Occipital lobe (tissue), 2 donors: ENCODE data around the gene KCNJ6. TPM values are rescaled to one million over a fixed set of nuclear protein-coding genes. Genes with fewer than 3 reads are reported as not detected.

Experiments
- DNase-seq: peaks from one replicate; lab custom pipeline; 2025; lab: John Stamatoyannopoulos, UW
- total RNA-seq: library from RNA; depleted of rRNA; stranded (reverse); fragments of >200 nt; gene quantifications from one replicate; pipeline ENCODE4 v1.2.3, GENCODE V29; 2014

Gene KCNJ6
- total RNA-seq, 1 donor from 2014 or later, result 5.3 TPM

DNA sequence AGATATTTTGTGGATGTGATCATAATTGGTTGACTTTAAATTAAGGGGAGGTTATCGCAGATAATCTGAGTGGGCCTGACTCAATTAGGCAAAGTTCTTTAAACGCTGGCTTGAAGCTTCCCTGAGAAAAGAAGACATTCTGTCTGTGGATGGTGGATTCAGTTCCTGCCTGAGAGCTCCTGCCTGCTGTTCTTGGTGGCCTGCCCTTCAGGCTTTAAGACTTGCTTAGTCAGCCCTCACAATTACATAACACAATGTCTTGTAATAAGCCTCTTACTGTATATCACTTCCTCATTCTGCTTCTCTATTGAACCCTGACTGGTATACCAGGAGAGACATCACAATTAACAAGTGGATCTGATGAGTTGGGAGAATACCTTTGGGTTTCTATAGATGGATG, 50.2 kb downstream of the KCNJ6 start:
- no peak for DNase-seq

DNA sequence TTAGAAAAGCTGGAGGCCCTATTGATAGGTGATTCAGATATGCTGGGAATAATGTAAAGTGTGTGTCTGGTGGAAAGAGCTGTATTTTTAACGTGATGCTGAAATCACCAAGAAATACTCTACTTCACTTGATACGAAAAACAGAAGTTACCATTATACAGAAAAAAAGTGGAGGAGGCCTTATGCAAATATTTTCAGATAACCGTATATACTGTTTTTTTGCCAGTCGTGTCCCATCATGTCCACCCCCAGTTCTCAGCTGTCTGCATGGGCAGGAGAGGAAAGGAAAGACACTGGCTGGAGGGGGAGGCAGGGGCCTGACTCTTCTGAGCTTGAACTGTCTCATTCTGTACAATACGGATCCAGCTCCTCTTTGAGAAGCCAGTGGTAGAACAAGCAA, 51.1 kb downstream of the KCNJ6 start:
- DNase-seq, result no peak

DNA sequence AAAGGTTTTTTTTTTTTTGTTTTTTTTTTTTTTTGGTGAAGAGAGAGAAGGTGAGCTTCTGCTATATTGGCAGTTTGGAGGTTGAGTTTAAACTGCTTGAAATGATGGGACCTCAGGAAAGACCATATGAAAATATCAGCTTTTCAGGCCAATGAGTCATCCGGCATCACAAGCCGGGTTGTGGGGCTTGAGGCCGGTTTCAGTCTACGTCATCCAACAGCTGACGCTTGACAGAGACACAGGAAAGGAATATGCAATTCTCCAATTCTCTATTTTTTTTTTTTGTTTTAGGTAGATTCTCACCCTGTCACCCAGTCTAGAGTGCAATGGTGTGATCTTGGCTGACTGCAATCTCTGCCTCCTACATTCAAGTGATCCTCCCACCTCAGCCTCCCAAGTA, 52.4 kb downstream of the KCNJ6 start:
- DNase-seq, result no peak

DNA sequence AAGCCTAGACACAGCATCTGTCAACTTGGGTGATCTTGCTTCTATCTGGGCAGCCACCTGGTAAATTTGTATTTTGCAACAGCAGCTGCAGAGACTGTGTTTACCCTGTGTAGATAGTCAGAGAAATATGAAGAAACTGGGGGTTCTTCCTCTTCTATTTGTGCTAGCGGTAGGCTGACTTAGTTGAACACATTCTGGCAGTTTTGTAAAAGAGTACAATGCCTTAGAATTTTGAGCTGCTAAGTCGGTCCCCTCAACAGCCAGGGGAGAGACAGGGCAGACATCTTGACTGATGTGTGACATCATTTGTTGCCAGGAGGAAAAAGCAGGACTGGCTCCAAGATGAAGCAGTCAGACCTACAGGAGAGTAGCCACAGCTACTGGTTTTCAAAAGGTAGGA, 53.7 kb downstream of the KCNJ6 start:
- no peak for DNase-seq

DNA sequence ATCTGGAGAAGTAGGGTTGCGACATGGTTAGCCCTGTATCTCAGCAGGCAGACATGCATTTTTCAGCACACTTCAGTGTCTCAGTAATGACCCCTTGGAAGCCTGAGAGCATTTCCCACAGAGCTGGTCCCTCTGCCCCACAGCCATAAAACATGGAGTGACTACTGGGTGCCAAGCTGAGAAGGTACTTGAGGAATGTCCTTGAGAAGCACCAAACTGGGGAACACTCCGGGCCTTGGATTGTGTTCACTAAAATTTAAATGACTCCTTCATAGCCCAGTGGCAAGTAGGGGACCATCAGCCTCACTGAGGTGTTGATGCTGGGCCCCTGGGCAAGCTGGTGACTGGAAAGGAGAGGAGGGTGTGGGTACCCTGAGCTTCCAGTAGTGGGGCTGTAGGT, 54.7 kb downstream of the KCNJ6 start:
- no peak for DNase-seq

DNA sequence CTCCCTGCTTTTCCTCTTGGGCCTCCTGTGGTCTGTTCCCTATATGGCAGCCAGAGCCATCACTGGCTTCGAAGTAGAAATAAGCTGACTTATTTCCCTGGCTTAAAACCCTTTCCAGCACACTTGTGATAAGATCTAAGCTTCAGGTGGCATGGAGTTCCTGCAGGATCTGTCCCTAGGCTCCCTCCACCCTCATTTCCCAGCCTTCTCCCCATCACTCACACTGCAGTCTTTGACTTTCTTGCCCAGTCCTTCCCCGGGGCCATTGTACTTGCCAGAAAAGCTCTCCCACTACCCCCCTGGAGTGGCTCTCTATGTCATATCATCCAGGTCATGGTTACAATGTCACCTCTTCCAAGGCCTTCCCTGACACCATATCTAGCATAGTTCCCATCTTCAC, 55.8 kb downstream of the KCNJ6 start:
- DNase-seq, result no peak

DNA sequence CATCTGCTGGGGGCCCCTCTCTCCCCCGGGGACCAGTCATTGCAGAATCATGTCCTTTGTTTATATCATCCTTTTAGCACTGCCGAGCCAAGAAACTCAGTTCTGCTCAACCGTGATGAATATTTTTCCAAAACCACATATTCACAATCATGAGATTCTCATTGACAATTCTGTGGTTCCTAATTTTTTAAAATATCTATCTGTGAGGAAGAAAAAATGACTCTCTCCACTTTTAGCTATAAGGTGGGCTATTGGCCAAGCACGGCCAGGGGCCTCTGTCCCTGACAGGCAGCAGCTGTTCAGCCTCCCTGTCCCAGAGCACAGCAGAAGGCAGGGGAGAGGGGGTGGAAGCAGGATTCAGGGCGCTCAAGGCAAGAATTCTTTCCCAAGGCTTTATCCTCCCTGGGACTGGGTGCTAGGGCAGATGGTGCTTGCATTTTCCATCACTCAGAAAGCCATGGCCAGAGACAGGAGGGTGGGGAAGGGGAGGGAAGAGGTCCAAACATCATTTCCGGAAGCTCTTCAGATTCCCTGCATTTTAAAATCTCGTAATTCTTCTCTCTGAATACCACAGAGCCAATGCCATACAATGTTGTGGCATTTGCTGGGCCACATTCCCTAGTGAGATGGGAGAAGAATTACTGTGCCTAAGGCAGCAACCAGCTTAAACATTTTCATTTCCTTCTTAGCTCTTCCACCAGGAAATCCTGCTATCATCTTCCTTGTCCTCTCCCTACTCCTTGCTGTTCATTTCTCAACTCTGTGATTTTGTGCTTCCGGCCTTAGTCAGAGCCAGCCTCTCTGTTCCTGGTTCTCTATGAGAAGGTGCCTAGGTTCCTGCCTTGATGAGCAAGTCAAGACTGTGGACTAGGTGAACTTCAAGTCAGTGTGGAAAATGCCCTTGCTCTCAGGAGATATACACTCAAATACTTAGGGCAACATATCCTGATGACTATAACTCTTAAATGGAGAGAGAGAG, 60.3 kb downstream of the KCNJ6 start:
- DNase-seq, result no peak

DNA sequence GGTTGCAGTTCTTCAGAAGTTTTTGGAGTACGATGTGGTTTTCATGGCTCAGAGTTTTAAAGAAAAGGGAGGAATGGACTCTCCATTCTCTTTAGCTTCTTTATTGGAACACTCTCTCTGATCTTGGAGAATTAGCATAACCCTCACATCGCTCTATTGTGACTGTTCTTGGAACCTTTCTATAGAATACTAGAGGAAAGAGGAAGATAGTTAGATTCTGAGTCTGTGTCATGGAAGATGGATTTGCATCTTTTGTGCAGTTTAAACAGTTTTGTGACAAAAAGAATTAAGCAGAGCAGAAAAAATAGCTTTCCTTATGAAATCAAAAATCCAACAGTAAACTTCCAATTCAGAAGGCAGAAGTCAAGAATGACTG, 61.0 kb downstream of the KCNJ6 start:
- DNase-seq, result no peak

DNA sequence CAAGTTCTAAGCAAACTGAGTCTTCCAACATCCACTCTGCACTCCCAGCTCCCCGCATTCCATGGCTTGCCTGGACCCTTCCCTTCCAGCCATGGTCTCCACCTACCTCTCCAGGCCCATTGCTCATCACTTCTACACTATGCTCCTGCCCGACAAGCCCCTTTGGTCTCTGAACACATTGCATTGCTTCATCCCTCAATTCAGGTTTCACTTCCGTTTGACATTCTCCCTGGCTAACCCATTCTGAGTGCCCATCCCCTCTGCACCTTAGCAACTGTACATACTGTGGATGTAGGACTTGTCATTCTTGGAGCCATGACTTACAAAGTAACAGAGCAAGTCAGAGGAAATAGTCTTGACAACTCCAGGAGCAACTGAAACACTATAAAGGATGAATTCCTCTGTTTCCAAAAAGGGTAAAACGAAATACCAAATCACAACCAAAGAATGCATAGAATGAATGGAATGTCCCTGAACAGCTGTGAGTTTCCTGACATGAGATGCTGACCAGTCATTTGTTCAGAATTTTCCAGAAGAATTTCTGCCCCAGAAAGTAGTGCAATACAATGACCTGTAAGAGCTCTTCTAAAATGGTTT, 66.7 kb downstream of the KCNJ6 start:
- DNase-seq, result no peak

DNA sequence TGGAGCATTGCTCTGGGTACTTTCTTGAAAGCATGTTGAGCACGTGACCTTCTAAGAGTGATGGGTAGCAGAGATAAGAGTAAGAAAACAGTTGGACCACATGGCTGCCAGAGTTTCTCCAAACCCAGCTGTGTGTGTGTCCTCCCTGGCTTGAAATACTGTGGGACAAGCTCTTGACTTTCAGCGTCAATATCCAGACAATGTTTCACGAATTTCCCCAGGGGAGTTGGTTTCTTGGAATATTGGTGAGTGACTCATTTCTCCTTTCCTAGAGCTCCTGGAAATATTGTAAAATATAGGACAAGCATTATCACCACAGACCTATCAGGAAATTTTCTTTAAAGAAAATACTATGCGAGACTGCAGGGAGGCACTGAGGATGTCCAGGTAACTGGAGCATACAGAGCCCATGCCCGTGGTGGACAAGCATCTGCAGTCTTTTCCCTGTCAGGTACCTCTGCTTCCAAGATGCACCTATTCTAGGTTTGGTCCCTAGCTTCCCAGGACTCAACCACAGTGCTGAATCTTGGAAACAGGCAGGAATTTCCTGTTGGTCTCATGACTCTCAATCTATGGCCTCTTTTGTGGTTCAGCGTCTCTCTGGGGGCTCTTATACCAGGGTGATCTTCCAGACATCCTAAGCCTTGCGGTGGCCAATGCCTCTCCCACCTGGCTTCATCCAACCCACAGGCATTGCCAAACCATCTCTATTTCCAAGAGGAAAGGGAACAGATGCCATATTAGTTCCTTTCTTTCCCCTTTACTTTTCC, 67.4 kb downstream of the KCNJ6 start:
- DNase-seq, result no peak

DNA sequence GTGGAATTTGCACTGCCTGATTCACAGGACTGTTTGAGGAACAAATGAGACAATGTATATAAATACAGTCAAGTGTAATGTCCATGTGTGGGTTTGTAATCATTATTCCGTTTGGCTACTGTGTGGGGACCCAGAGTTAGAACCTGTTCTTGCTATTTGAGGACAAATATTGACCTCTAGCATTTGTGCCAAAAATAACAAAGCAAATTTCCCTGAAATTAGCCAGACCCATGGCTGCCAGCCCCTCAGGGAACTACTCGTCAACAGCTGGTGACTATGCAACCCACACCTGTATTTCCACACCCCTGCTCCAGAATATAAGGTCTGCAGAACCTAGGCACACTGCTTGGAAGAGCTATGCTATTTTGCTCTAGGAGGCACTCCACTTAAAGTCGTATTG, 70.7 kb downstream of the KCNJ6 start:
- no peak for DNase-seq

DNA sequence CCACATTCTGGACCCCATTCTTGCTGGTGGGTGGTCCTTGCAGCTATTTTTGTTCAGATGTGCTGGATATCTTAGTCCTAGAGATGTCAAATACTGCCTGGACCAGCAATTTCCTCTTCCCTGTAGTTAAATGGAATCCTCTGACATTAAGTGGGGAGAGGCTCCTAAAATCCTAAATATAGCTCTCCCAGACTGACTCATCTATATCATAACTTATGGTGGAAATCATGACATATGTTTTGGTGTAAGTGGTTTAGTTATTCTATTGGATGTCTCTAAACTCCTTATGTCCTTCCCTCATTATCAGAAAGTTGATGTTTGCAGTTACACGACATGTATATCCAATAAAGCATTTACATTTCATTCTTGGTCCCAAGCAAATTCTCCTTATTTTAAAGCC, 73.1 kb downstream of the KCNJ6 start:
- DNase-seq, result no peak

DNA sequence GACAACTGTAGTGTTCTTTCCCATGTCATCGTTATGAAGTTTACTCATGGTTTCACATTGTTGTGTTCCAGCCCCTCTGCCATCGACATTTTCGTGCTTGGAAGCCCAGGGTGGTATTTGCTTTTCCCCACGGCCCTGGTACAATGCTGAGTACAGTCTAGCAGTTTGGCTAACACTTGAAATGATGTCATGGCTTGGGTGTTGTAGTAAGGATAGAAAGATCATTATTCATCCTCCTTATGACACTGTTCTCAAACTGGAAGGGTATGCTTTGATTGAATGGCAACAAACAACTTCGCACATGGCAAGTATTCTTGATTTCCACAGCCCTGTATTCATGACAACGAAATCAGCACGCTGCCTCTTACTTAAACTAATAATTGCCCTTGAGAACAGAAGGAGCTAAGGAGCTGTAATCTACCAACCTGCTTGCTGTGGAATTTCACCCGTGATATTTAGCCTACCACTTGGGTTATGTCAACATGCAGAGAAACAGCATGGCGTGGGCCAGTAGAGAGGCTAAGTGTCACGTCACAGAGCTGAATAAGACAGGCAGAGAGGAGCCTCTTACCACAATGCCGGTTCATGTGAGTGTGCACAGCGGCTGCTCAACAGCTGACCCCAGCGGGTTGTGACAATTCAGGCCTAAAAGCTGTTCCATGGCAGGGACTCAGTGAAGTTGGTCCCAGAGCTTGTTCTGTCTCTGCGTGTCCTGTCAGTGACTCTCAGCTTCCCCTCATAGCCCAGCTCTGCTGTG, 73.9 kb downstream of the KCNJ6 start:
- no peak for DNase-seq

DNA sequence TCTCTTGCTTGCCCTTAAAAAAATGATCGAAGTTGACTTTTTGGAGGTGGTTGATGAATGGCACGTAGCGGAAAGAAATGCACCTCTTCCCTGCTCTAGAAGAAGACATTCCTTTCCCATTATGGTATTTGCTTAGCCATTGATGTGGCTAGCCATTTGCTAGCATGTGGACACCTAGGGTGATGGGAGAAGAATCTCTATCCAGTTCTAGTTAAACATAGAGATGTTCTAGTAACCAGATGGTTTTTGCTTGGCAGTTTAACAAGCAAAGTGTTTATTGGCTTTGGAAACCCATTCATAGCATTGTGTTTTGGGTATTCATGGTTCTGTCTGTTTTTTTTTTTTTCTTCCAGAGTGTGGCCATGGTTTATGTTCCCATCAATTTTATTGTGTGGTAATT, 78.9 kb downstream of the KCNJ6 start:
- DNase-seq, result no peak

DNA sequence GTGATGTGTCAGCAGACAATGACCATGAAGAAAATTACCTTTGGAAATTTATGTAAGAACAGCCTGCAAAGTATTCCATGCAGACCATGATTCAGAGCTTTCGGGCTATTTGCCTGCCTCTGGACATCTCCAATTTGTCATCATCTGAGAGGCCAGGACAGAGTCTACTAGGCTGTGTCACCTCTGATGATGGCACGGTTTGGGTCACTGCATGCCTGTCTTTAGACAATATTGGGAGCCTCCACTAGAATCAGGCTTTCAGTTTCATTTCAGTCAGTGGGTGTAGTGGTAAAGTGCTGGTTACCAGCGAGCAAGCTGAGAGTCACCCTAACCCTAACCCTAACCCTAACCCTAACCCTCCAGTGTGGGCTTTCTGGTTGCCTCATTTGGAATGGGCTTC, 80.8 kb downstream of the KCNJ6 start:
- DNase-seq, result no peak

DNA sequence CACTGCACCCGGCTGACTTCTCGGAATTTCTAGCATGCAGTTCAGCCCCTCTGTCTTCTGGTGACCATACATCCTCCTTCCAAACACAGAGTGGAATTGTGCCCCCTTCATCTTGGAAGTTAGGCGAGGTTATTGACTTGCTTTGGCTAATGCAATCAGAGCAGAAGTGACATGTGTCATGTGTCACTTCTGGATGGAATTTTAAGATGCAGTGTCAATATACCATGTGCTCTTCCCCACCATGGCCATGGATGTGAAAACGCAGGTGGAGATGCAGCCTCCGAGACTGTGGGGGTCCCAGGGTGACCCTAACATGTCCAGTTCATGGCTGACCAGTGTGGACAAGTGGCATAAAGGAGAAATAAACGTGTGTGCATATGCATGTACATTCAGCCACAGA, 83.0 kb downstream of the KCNJ6 start:
- DNase-seq, result no peak

DNA sequence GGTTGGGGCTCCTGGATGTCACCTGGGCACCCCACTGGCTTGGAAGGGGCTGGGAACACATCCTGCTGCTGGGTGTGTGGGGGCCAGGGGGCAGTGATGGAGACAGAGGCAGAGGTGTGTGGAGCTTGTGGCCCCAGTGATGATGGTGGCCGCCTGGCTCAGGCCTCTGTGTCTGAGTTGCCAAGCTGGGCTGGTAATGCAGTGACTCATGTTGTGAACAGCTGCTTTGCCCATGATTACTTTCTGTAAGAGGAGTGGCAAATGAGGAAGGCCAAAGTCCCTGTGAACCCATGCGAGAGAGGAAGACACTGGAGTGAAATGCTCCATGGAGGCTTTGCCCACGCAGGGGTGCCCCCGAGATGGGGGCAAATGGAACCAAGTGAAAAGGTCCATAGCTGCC, 86.8 kb downstream of the KCNJ6 start:
- DNase-seq, result no peak

DNA sequence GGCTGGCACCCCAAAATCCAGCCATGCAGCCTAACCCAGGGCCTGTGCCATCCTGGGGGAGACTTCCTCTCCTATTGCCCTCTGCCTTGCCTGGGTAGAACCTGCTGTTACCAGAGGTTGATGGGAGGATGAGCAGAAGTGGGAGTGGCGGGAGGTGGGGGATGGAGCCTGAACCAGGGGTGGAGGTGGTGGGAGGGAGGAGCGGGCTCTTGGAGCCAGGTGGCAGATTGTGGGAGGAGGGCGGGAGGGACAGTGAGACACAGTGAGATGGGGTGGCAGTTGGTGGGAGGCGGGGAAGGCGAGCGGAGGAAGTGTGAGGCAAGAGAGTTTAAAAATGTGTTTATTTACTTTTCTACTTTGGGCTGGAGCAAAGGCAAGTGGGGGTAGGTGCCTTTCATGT, 87.3 kb downstream of the KCNJ6 start:
- DNase-seq, result no peak

DNA sequence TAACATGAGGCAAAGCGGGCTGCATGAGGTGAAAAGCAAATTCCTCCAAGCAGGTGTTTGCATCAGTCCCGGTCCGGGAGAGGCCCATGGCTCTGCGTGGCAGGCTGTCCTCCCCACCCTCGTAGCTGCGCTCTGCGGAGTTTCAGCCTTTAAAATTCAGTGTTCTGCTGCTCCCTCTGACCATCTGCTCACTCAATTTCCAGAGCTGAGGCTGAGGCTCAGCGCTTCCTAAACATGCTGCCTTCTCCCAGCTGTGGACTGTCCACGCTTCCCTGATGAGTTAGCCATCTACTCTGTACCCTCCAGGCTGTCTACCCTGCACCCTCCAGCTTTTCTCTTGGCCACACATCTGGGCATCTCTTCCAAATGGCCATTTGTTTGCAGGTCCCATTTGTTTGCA, 87.7 kb downstream of the KCNJ6 start:
- peak; percentile 43 for DNase-seq

DNA sequence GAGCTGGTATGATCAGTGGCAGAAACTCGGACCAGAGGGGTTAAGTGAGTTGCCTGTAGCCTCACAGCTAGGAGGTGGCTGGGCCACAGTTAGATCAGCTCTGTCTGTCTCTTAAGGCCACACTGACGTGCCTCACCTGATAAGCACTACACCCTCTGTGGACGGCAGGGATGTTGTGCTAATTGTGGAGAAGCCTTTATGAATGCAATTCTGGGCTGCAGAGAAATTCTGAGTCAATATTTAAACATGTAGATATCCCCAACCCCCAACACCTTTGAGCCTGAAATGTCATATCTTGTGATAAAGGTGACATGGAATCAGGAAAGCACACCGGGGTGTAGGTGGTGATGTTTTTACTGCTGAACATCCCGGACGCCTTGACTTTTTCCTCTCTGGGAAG, 88.3 kb downstream of the KCNJ6 start:
- DNase-seq, result no peak

DNA sequence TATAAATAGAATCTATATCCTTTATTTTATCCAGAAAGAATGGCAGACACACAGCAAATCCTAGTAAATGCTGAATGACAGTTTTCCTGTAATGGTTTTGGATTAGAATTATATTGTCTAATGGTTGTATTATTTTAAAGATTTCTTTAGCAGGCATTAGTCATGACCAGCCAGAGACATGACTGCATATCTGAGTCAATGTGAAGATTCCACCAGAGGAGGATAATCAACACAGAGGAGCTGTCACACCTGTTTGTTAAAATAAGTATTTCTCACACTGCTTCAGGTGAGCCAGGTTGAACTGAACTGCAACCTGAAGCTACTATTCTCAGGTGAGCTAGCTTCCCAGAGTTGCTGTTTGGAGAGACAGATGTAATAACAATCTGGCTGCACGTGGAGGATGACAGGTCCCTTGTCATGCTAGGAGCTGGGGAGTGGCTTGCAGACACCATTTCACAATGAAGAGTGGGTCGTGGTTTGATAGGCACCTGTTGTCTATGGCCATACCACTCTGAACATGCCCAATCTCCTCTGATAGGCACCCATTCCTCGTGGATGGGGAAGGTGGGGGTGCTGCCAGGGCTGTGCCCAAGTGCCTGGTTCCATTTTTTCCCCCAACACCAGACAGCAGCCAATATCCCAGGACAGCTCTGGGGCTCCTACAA, 94.3 kb downstream of the KCNJ6 start:
- DNase-seq, result no peak
